Parathyroid adenoma (tissue), 2 donors: ENCODE results near the gene ASGR2.

ENCODE experiments used
- H2AFZ ChIP-seq: fragments of 300-600 bp; sonication (generic); one replicate; pipeline ENCODE4 v1.7.0; 2017; ENCODE audit warnings: antibody characterized with exemption, mild to moderate bottlenecking
- H3K27ac ChIP-seq: fragments of 300-600 bp; sonication (generic); one replicate; pipeline ENCODE4 v1.7.0; 2017
- H3K27me3 ChIP-seq: fragments of 300-600 bp; sonication (generic); one replicate; pipeline ENCODE4 v1.7.0; 2017; ENCODE audit warnings: low read length; ENCODE audit not compliant: control insufficient read depth, insufficient read depth
- H3K36me3 ChIP-seq: fragments of 300-600 bp; sonication (generic); one replicate; pipeline ENCODE4 v1.7.0; 2017; ENCODE audit warnings: low read length; ENCODE audit not compliant: control insufficient read depth, insufficient read depth
- H3K4me1 ChIP-seq: fragments of 300-600 bp; sonication (generic); one replicate; pipeline ENCODE4 v1.7.0; 2017; ENCODE audit warnings: control low read depth
- H3K4me2 ChIP-seq: fragments of 300-600 bp; sonication (generic); one replicate; pipeline ENCODE4 v1.7.0; 2017; ENCODE audit warnings: low read length
- H3K4me3 ChIP-seq: fragments of 300-600 bp; sonication (generic); one replicate; pipeline ENCODE4 v1.7.0; 2017; ENCODE audit warnings: low read depth, low read length
- H3K79me2 ChIP-seq: fragments of 300-600 bp; sonication (generic); one replicate; pipeline ENCODE4 v1.7.0; 2017; ENCODE audit warnings: control low read depth
- H3K9ac ChIP-seq: fragments of 300-600 bp; sonication (generic); one replicate; pipeline ENCODE4 v1.7.0; 2017; ENCODE audit warnings: mild to moderate bottlenecking
- H3K9me3 ChIP-seq: fragments of 300-600 bp; sonication (generic); one replicate; pipeline ENCODE4 v1.7.0; 2017; ENCODE audit warnings: low read length; ENCODE audit not compliant: control insufficient read depth
- CTCF ChIP-seq: fragments of 300-600 bp; sonication (generic); IDR thresholded peaks from one replicate; pipeline ENCODE4 v1.7.0; 2017; ENCODE audit warnings: antibody characterized with exemption, mild to moderate bottlenecking
- donor health status: primary hyperparathyroidism.

Gene ASGR2

GRCh38 chr17:7108560-7108925, 6.1 kb downstream of the ASGR2 start:
- Histone ChIP-seq H3K9me3 (no peaks in the 10 kb centered on the region), H3K27ac (no peak overlapping the region), H3K4me2 (no peak overlapping the region), H3K27me3 (no peaks in the 10 kb centered on the region), H3K4me3 (no peak overlapping the region), H2AFZ (no peak overlapping the region), H3K4me1 (no peaks in the 10 kb centered on the region), H3K36me3 (no peaks in the 10 kb centered on the region), H3K79me2 (no peaks in the 10 kb centered on the region), H3K9ac (no peak overlapping the region)
- no peak for TF ChIP-seq CTCF

GRCh38 chr17:7107795-7108559, 6.6 kb downstream of the ASGR2 start:
- no peaks in the 10 kb centered on the region for H3K27me3 ChIP-seq
- TF ChIP-seq CTCF, result no peak
- H3K4me1 ChIP-seq, result no peaks in the 10 kb centered on the region
- H3K36me3 ChIP-seq, result no peaks in the 10 kb centered on the region
- no peak overlapping the region for H2AFZ ChIP-seq
- H3K4me2 ChIP-seq, result no peak overlapping the region
- H3K27ac ChIP-seq, result no peak overlapping the region
- H3K9me3 ChIP-seq, result no peaks in the 10 kb centered on the region
- no peak overlapping the region for H3K9ac ChIP-seq
- no peak overlapping the region for H3K4me3 ChIP-seq
- no peaks in the 10 kb centered on the region for H3K79me2 ChIP-seq

GRCh38 chr17:7107012-7107754, 7.4 kb downstream of the ASGR2 start:
- no peaks in the 10 kb centered on the region for H3K27me3 ChIP-seq
- TF ChIP-seq CTCF, result no peak
- no peak overlapping the region for H3K4me3 ChIP-seq

GRCh38 chr17:7102421-7102820, 12.2 kb downstream of the ASGR2 start:
- H3K4me1 ChIP-seq, result no peaks in the 10 kb centered on the region
- no peaks in the 10 kb centered on the region for H3K36me3 ChIP-seq
- no peak for TF ChIP-seq CTCF
- H3K27ac ChIP-seq, result no peak overlapping the region
- H3K9me3 ChIP-seq, result no peaks in the 10 kb centered on the region
- H3K9ac ChIP-seq, result no peak overlapping the region
- H3K27me3 ChIP-seq, result no peaks in the 10 kb centered on the region
- H3K79me2 ChIP-seq, result no peaks in the 10 kb centered on the region
- H2AFZ ChIP-seq, result no peak overlapping the region
- no peak overlapping the region for H3K4me3 ChIP-seq
- no peak overlapping the region for H3K4me2 ChIP-seq

More at GRCh38 chr17:7107012-7107754, 7.4 kb downstream of the ASGR2 start:
- H3K79me2 ChIP-seq, result no peaks in the 10 kb centered on the region
- H3K9ac ChIP-seq, result no peak overlapping the region
- H3K9me3 ChIP-seq, result no peaks in the 10 kb centered on the region
- H3K27ac ChIP-seq, result no peak overlapping the region
- no peak overlapping the region for H2AFZ ChIP-seq
- H3K4me2 ChIP-seq, result no peak overlapping the region
- H3K36me3 ChIP-seq, result no peaks in the 10 kb centered on the region
- H3K4me1 ChIP-seq, result no peaks in the 10 kb centered on the region
